Mesenchymal stem cell (in vitro differentiated cells and primary cell): ENCODE results near the gene BCL2L1.
A peak's percentile ranks its signal among the peaks of the same experiment; 100 is the strongest.

Source experiments
- DNase-seq: peaks from one replicate; pipeline ENCODE4 v3.0.0-alpha.2; 2013
- H2AFZ ChIP-seq: one replicate; pipeline ENCODE4 v1.6.1; 2013; ENCODE audit warnings: low read depth, mild to moderate bottlenecking, control low read depth, inconsistent platforms, low read length, moderate library complexity
- H2AK5ac ChIP-seq: 2 replicates; pipeline ENCODE4 v1.6.1; 2013; ENCODE audit warnings: low read length, moderate library complexity, mild to moderate bottlenecking, inconsistent platforms; ENCODE audit not compliant: severe bottlenecking
- H2BK120ac ChIP-seq: one replicate; pipeline ENCODE4 v1.6.1; 2013; ENCODE audit warnings: low read depth, mild to moderate bottlenecking, inconsistent platforms, low read length, moderate library complexity
- H2BK12ac ChIP-seq, 2 experiments: one replicate each; pipeline ENCODE4 v1.6.1; 2013; ENCODE audit warnings: inconsistent platforms in 2 of 2, low read length in 2 of 2, mild to moderate bottlenecking in 2 of 2, moderate library complexity in 2 of 2, control low read depth in 1 of 2
- H2BK15ac ChIP-seq: one replicate; pipeline ENCODE4 v1.6.1; 2013; ENCODE audit warnings: mild to moderate bottlenecking, low read depth, inconsistent platforms; ENCODE audit not compliant: poor library complexity, severe bottlenecking
- H2BK5ac ChIP-seq: 2 replicates; pipeline ENCODE4 v1.6.1; 2013; ENCODE audit warnings: low read depth, mild to moderate bottlenecking, low read length, control low read depth, inconsistent platforms; ENCODE audit not compliant: poor library complexity, severe bottlenecking
- H3K14ac ChIP-seq, 2 experiments: one replicate each; pipeline ENCODE4 v1.6.1; 2013; ENCODE audit warnings: inconsistent platforms in 2 of 2, low read length in 2 of 2, control low read depth in 1 of 2, mild to moderate bottlenecking in 1 of 2, moderate library complexity in 1 of 2
- H3K18ac ChIP-seq, 2 experiments: one replicate each; pipeline ENCODE4 v1.6.1; 2013; ENCODE audit warnings: inconsistent platforms in 2 of 2, low read length in 2 of 2, control low read depth in 1 of 2, low read depth in 1 of 2, mild to moderate bottlenecking in 1 of 2
- H3K23ac ChIP-seq, 2 experiments: one replicate each; pipeline ENCODE4 v1.6.1; 2013; ENCODE audit warnings: inconsistent platforms in 2 of 2, low read length in 2 of 2, mild to moderate bottlenecking in 2 of 2, moderate library complexity in 2 of 2, control low read depth in 1 of 2
- H3K27ac ChIP-seq: 2 replicates; pipeline ENCODE4 v1.5.1; 2013; ENCODE audit warnings: mild to moderate bottlenecking, moderate library complexity, low read length, control low read depth, inconsistent platforms; ENCODE audit not compliant: poor library complexity, severe bottlenecking
- H3K27me3 ChIP-seq, 2 experiments: 2 replicates each; pipeline versions ENCODE4 v1.6.1 to v1.7.0; 2013; ENCODE audit warnings: low read length in 2 of 2, mild to moderate bottlenecking in 2 of 2, moderate library complexity in 2 of 2, control low read depth in 1 of 2, inconsistent platforms in 1 of 2; ENCODE audit not compliant: control insufficient read depth in 1 of 2, insufficient read depth in 1 of 2
- H3K36me3 ChIP-seq, 2 experiments: 2 replicates each; pipeline versions ENCODE4 v1.6.1 to v1.7.0; 2013; ENCODE audit warnings: low read length in 2 of 2, control low read depth in 1 of 2, inconsistent platforms in 1 of 2, low read depth in 1 of 2, mild to moderate bottlenecking in 1 of 2; ENCODE audit not compliant: insufficient read depth in 2 of 2, control insufficient read depth in 1 of 2
- H3K4ac ChIP-seq, 2 experiments: one replicate each; pipeline ENCODE4 v1.6.1; 2013; ENCODE audit warnings: inconsistent platforms in 2 of 2, low read length in 2 of 2, mild to moderate bottlenecking in 2 of 2, moderate library complexity in 2 of 2, control low read depth in 1 of 2, low read depth in 1 of 2
- H3K4me1 ChIP-seq: 2 replicates; pipeline ENCODE4 v1.6.1; 2013; ENCODE audit warnings: low read depth, low read length, control low read depth; ENCODE audit not compliant: control insufficient read depth, insufficient read depth
- H3K4me2 ChIP-seq: 2 replicates; pipeline ENCODE4 v1.6.1; 2013; ENCODE audit warnings: low read length, mild to moderate bottlenecking, inconsistent platforms; ENCODE audit not compliant: poor library complexity, severe bottlenecking
- H3K4me3 ChIP-seq, 2 experiments: 2 replicates each; pipeline versions ENCODE4 v1.5.1 to v1.7.0; 2013; ENCODE audit warnings: low read length in 2 of 2, mild to moderate bottlenecking in 2 of 2, control low read depth in 1 of 2, low read depth in 1 of 2; ENCODE audit not compliant: insufficient read depth in 1 of 2
- H3K79me1 ChIP-seq: replicated peaks from 2 replicates; pipeline ENCODE4 v1.6.1; 2013; ENCODE audit warnings: mild to moderate bottlenecking, control low read depth, low read length, inconsistent platforms; ENCODE audit not compliant: poor library complexity, severe bottlenecking
- H3K9ac ChIP-seq: 2 replicates; pipeline ENCODE4 v1.7.0; 2013; ENCODE audit warnings: mild to moderate bottlenecking, low read length, moderate library complexity
- H3K9me3 ChIP-seq: 2 replicates; pipeline ENCODE4 v1.7.0; 2013; ENCODE audit warnings: mild to moderate bottlenecking, low read length; ENCODE audit not compliant: control insufficient read depth
- H4K8ac ChIP-seq: one replicate; pipeline ENCODE4 v1.6.1; 2013; ENCODE audit warnings: inconsistent platforms, mild to moderate bottlenecking, low read length, moderate library complexity
- H4K91ac ChIP-seq: one replicate; pipeline ENCODE4 v1.6.1; 2013; ENCODE audit warnings: mild to moderate bottlenecking, low read length, inconsistent platforms
- WGBS: methylation state at CpG from one replicate; pipeline ENCODE4 v1.1.7; 2013; ENCODE audit warnings: mixed read lengths; 5-methylcytosine and 5-hydroxymethylcytosine counted together

Gene BCL2L1

GRCh38 chr20:31717478-31718201 is 5.0 kb downstream of the BCL2L1 start:
- Histone ChIP-seq H3K23ac (no peak overlapping the region), H3K18ac (peak overlapping the region in 1 of 2 experiments; percentile 54), H3K36me3 (peaks cover 31 to 78% of the 10 kb centered on the region in 2 experiments), H4K8ac (no peak overlapping the region), H4K91ac (peak overlapping the region; percentile 8), H3K27me3 (no peaks in the 10 kb centered on the region), H3K9ac (peak overlapping the region; percentile 75), H2AK5ac (peak overlapping the region; percentile 93), H2BK120ac (peak overlapping the region; percentile 45), H2BK5ac (no peak overlapping the region), H3K79me1 (no peaks in the 10 kb centered on the region), H2AFZ (no peak overlapping the region), H2BK15ac (no peak overlapping the region), H3K4me1 (peaks cover 27% of the 10 kb centered on the region), H3K4ac (peak overlapping the region in 1 of 2 experiments; percentile 71), H3K4me2 (peak overlapping the region; percentile 26), H3K14ac (peak overlapping the region in 1 of 2 experiments; percentile 80), H3K27ac (peak overlapping the region; percentile 77), H3K4me3 (peak overlapping the region in 1 of 2 experiments; percentile 62), H3K9me3 (no peaks in the 10 kb centered on the region), H2BK12ac (peak overlapping the region; percentile 18 to 73)
- WGBS = 93% methylated on average over 6 of the region's 6 CpGs
- DNase-seq = no peak

- peak overlapping the region; percentile 51 for H2BK5ac ChIP-seq
- no peak overlapping the region for H3K14ac ChIP-seq
- H3K4me3 ChIP-seq = peak overlapping the region in 1 of 2 experiments; percentile 62
- H3K27me3 ChIP-seq = no peaks in the 10 kb centered on the region
- H3K4me2 ChIP-seq = peak overlapping the region; percentile 26
- no peak overlapping the region for H2AFZ ChIP-seq
- peak overlapping the region; percentile 78 for H2BK15ac ChIP-seq
- H3K36me3 ChIP-seq = peaks cover 33 to 85% of the 10 kb centered on the region in 2 experiments
- H4K91ac ChIP-seq = no peak overlapping the region
- H2BK120ac ChIP-seq = peak overlapping the region; percentile 83
- H3K4me1 ChIP-seq = peaks cover 31% of the 10 kb centered on the region
- peak overlapping the region in 1 of 2 experiments; percentile 29 for H3K4ac ChIP-seq
- H3K27ac ChIP-seq = peak overlapping the region; percentile 77
- peak overlapping the region; percentile 40 for H2BK12ac ChIP-seq
- peak overlapping the region; percentile 93 for H2AK5ac ChIP-seq
- H3K18ac ChIP-seq = peak overlapping the region; percentile 25 to 52
- no peak for DNase-seq
- no peaks in the 10 kb centered on the region for H3K79me1 ChIP-seq
- no peak overlapping the region for H4K8ac ChIP-seq
- peak overlapping the region; percentile 75 for H3K9ac ChIP-seq
- H3K9me3 ChIP-seq = no peaks in the 10 kb centered on the region
- no peak overlapping the region for H3K23ac ChIP-seq
- 98% methylated on average over 5 of the region's 5 CpGs for WGBS
Measured at GRCh38 chr20:31716818-31717477, 5.7 kb downstream of the BCL2L1 start.

GRCh38 chr20:31716351-31716750 is 6.3 kb downstream of the BCL2L1 start:
- Histone ChIP-seq H3K23ac (no peak overlapping the region), H2AFZ (no peak overlapping the region), H3K4me1 (peaks cover 31% of the 10 kb centered on the region), H3K4me2 (peak overlapping the region; percentile 26), H2BK120ac (no peak overlapping the region), H3K79me1 (no peaks in the 10 kb centered on the region), H3K9me3 (no peaks in the 10 kb centered on the region), H3K4ac (no peak overlapping the region), H3K14ac (no peak overlapping the region), H3K9ac (peak overlapping the region; percentile 75), H2AK5ac (peak overlapping the region; percentile 72), H2BK5ac (no peak overlapping the region), H2BK15ac (no peak overlapping the region), H3K27ac (peak overlapping the region; percentile 77), H2BK12ac (no peak overlapping the region), H3K18ac (peak overlapping the region in 1 of 2 experiments; percentile 23), H3K36me3 (peaks cover 28 to 84% of the 10 kb centered on the region in 2 experiments), H3K27me3 (no peaks in the 10 kb centered on the region), H4K8ac (no peak overlapping the region), H4K91ac (no peak overlapping the region), H3K4me3 (peak overlapping the region in 1 of 2 experiments; percentile 62)
- WGBS = no CpG with 5 or more reads among the region's 1 CpG
- no peak for DNase-seq

- Histone ChIP-seq H3K9ac (peak overlapping the region; percentile 75), H3K4me2 (peak overlapping the region; percentile 18), H2AK5ac (no peak overlapping the region), H2BK120ac (no peak overlapping the region), H2BK15ac (no peak overlapping the region), H2BK5ac (no peak overlapping the region), H2AFZ (no peak overlapping the region), H4K91ac (no peak overlapping the region), H3K4me1 (peaks cover 34% of the 10 kb centered on the region), H3K4ac (peak overlapping the region in 1 of 2 experiments; percentile 33), H4K8ac (no peak overlapping the region), H3K27ac (peak overlapping the region; percentile 77), H2BK12ac (peak overlapping the region in 1 of 2 experiments; percentile 59), H3K23ac (no peak overlapping the region), H3K4me3 (peak overlapping the region in 1 of 2 experiments; percentile 62), H3K36me3 (peaks cover 29 to 84% of the 10 kb centered on the region in 2 experiments), H3K14ac (no peak overlapping the region), H3K18ac (peak overlapping the region; percentile 23 to 37), H3K9me3 (no peaks in the 10 kb centered on the region), H3K79me1 (no peaks in the 10 kb centered on the region), H3K27me3 (no peaks in the 10 kb centered on the region)
- 61% methylated on average over 3 of the region's 3 CpGs for WGBS
- DNase-seq = no peak
Measured at GRCh38 chr20:31715766-31716165, 6.9 kb downstream of the BCL2L1 start.
